Skeletal muscle tissue (tissue), 4 donors: Measurements from ENCODE around the gene ACAA2. TPM values are rescaled to one million over a fixed set of nuclear protein-coding genes. Genes with fewer than 3 reads are reported as not detected.

Experiments
- H3K27ac ChIP-seq: one replicate; pipeline ENCODE4 v1.7.0; 2013; ENCODE audit warnings: mild to moderate bottlenecking, low read depth, low read length, inconsistent platforms
- H3K27me3 ChIP-seq, 3 donors: one replicate each; pipeline ENCODE4 v1.7.0; 2013; ENCODE audit warnings: low read length in 3 of 3; ENCODE audit not compliant: control insufficient read depth in 3 of 3, insufficient read depth in 3 of 3
- H3K36me3 ChIP-seq, 3 donors: one replicate each; pipeline ENCODE4 v1.7.0; 2013; ENCODE audit warnings: low read length in 3 of 3; ENCODE audit not compliant: control insufficient read depth in 3 of 3, insufficient read depth in 3 of 3
- H3K4me1 ChIP-seq, 3 donors: one replicate each; pipeline ENCODE4 v1.7.0; 2013; ENCODE audit warnings: low read length in 3 of 3, mild to moderate bottlenecking in 3 of 3; ENCODE audit not compliant: control insufficient read depth in 3 of 3, insufficient read depth in 3 of 3
- H3K4me3 ChIP-seq, 3 donors: one replicate each; pipeline ENCODE4 v1.7.0; 2013; ENCODE audit warnings: low read length in 3 of 3
- H3K9ac ChIP-seq, 3 donors: one replicate each; pipeline ENCODE4 v1.7.0; 2013; ENCODE audit warnings: low read length in 3 of 3, mild to moderate bottlenecking in 3 of 3, moderate library complexity in 2 of 3, low read depth in 1 of 3
- H3K9me3 ChIP-seq, 3 donors: one replicate each; pipeline ENCODE4 v1.7.0; 2013; ENCODE audit warnings: low read length in 3 of 3; ENCODE audit not compliant: control insufficient read depth in 3 of 3
- total RNA-seq: library from RNA; depleted of rRNA; stranded (reverse); fragments of >200 nt; gene quantifications from one replicate; pipeline ENCODE4 v1.2.3, GENCODE V29; 2014
- donor health status: Osteomylitis.

Gene ACAA2
- total RNA-seq, 1 donor from 2014 or later: 77.2 TPM

GRCh38 chr18:49757513-49758262 lies 55.6 kb downstream of the ACAA2 start:
- Histone ChIP-seq H3K9ac (no peak overlapping the region), H3K36me3 (no peaks in the 10 kb centered on the region), H3K4me1 (no peaks in the 10 kb centered on the region), H3K9me3 (no peaks in the 10 kb centered on the region), H3K4me3 (no peak overlapping the region), H3K27me3 (no peaks in the 10 kb centered on the region), H3K27ac (no peak overlapping the region)

DNA sequence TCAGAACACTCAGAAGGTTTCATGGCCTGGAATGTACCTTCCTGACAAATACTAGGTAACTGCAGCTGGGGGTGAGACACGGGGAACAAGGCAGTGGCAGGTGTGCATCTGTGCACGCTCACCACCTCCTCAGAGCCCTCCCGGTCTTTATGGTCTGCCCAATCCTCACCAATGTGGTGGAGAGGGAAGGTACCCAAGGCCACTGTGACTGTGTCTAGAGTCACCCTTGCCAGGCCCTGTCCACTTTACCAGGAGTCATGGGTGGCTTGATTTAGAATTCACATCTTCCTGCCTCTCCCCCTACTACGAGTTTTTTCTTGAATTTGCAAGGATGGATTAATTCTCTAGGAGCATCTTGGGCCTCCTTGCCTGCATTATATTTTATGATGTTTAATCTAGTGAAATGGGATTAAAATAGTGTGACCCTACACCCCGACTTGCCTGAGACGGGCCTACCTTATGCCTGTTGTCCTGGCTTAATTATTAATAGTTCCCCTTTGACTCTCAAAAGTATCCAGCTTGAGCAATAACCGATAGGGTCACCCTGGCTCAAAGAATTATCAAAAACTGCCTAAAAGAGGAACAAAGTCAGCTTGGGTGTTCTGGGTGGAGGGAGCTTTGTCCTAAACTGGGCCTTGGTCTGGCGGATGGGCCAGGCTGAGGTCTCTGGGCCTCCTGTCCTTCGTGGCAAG lies 56.5 kb downstream of the ACAA2 start:
- Histone ChIP-seq H3K36me3 (no peaks in the 10 kb centered on the region), H3K27ac (no peak overlapping the region), H3K4me3 (no peak overlapping the region), H3K9me3 (no peaks in the 10 kb centered on the region), H3K27me3 (no peaks in the 10 kb centered on the region), H3K9ac (no peak overlapping the region), H3K4me1 (no peaks in the 10 kb centered on the region)

DNA sequence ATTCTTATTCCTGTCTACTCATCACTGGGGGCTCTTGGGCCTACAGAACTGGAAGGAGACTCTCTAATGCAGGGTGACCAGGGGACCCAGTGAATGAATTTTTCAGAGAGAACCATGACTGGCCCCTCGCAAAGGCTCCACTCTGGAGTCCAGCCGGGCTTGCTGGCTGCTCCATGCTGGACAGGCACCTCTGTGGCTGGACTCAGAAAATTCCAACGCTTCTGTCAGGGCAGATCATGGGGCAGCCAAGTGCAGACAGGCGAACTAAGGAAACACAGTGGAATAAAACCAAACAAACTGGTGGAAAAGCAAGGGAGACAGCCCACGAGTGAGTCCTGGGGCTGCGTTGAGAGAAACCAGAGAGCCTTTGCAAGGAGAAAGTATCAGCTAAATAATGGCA lies 57.2 kb downstream of the ACAA2 start:
- Histone ChIP-seq H3K4me1 (no peaks in the 10 kb centered on the region), H3K27ac (no peak overlapping the region), H3K9ac (no peak overlapping the region), H3K4me3 (no peak overlapping the region), H3K27me3 (no peaks in the 10 kb centered on the region), H3K9me3 (no peaks in the 10 kb centered on the region), H3K36me3 (no peaks in the 10 kb centered on the region)

DNA sequence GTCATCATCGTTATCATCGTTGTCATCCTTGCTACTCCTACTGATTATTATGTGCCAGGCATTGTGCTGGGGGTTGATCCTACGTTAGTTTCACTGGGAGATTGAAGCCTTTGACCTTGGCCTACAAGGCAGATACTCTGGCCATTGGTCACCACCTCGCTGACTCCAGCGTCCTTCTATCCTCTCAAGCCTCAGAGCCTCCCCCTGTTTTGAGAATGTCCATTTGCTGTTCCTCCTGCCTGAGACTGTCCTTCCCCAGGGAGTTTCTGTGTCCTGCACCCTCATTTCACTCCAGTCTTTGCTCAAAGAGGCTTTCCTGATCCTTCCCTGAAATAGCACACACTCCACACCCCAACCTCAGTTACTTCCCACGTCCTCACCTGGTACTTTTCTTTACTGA lies 57.8 kb downstream of the ACAA2 start:
- no peaks in the 10 kb centered on the region for H3K4me1 ChIP-seq
- H3K27me3 ChIP-seq: no peaks in the 10 kb centered on the region
- no peaks in the 10 kb centered on the region for H3K36me3 ChIP-seq
- no peaks in the 10 kb centered on the region for H3K9me3 ChIP-seq
- no peak overlapping the region for H3K27ac ChIP-seq
- H3K9ac ChIP-seq: no peak overlapping the region
- H3K4me3 ChIP-seq: no peak overlapping the region

GRCh38 chr18:49754866-49755265 lies 58.5 kb downstream of the ACAA2 start:
- H3K9ac ChIP-seq: no peak overlapping the region
- H3K36me3 ChIP-seq: no peaks in the 10 kb centered on the region
- no peaks in the 10 kb centered on the region for H3K9me3 ChIP-seq
- no peak overlapping the region for H3K27ac ChIP-seq
- H3K4me1 ChIP-seq: no peaks in the 10 kb centered on the region
- H3K4me3 ChIP-seq: no peak overlapping the region
- no peaks in the 10 kb centered on the region for H3K27me3 ChIP-seq

GRCh38 chr18:49753643-49754042 lies 59.7 kb downstream of the ACAA2 start:
- Histone ChIP-seq H3K4me3 (no peak overlapping the region), H3K9me3 (no peaks in the 10 kb centered on the region), H3K36me3 (no peaks in the 10 kb centered on the region), H3K9ac (no peak overlapping the region), H3K4me1 (no peaks in the 10 kb centered on the region), H3K27ac (no peak overlapping the region), H3K27me3 (no peaks in the 10 kb centered on the region)

DNA sequence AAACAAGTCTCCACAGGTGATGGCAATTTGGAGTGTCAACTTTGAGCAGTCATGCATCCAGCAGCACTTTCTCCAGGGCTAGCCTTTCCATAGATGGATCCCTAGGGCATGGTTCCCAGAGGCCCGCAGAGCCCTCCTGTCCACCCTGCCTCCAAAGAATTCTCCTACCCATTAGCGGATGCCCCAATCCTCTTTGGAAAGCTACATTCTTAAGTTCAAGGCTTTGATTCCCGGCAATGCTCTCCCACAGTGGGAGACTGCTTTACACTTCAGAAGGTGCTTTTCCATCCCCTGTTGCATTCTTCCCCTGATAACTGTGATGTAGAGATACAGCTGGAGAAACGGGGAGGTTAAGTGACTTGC lies 61.3 kb downstream of the ACAA2 start:
- Histone ChIP-seq H3K27me3 (no peaks in the 10 kb centered on the region), H3K4me3 (no peak overlapping the region), H3K9me3 (no peaks in the 10 kb centered on the region), H3K9ac (no peak overlapping the region), H3K36me3 (no peaks in the 10 kb centered on the region), H3K27ac (no peak overlapping the region), H3K4me1 (no peaks in the 10 kb centered on the region)

DNA sequence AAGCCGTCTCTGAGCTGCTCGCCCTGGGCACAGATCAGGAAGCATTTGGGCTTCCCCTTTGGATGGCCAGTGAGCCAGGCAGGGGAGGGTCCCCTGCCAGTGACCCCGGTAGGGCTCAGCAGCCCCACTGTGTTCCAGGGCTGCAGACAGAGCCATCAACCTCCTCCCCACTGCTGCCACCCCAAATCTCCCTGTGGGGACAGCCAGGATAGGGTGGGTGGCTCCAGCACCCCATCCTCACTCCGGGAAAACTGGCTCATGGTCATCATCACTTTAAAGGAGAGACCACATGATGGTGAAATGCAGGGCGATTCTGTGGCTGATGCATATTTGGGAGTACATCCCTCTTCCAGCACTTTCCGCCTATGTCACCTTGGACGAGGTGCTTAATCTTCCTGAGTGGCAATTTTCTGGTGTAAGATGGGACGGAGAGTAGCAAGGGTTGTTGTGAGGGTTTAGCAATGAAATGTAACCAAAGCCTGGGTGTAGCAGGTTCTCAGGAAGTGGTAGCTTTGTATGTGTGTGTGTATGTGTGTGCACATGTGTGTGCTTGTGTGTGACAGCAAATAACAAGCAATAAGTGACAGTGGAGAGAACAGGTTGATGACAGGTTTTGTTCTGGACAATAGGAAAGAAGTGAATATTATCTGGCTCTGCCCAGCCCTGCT lies 61.8 kb downstream of the ACAA2 start:
- Histone ChIP-seq H3K27ac (no peak overlapping the region), H3K9ac (no peak overlapping the region)

DNA sequence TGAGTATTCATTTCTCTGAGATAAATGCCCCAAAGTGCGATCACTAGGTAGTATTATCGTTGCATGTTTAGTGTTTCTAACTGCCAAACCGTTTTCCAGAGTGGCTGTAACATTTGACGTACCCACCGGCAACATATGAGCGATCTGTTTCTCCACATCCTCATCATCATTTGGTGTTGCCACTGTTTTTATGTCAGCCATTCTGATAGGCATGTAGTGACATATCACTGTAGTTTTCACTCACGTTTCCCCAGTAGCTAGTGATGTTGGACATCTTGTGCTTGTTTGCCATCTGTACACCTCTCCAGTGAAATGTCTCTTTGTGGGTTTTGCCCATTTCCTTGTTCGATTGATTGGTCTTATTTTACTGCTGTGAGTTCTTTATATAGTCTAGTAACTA lies 63.8 kb downstream of the ACAA2 start:
- no peaks in the 10 kb centered on the region for H3K4me1 ChIP-seq
- H3K27me3 ChIP-seq: peaks cover 0 to 6% (median 5%) of the 10 kb centered on the region in 3 donors
- no peaks in the 10 kb centered on the region for H3K36me3 ChIP-seq

More for the DNA sequence above, 61.8 kb downstream of the ACAA2 start:
- no peaks in the 10 kb centered on the region for H3K9me3 ChIP-seq
- no peak overlapping the region for H3K4me3 ChIP-seq
- H3K4me1 ChIP-seq: no peaks in the 10 kb centered on the region
- no peaks in the 10 kb centered on the region for H3K36me3 ChIP-seq
- H3K27me3 ChIP-seq: no peaks in the 10 kb centered on the region

GRCh38 chr18:49747876-49748275 lies 65.5 kb downstream of the ACAA2 start:
- Histone ChIP-seq H3K4me1 (no peaks in the 10 kb centered on the region), H3K9me3 (no peaks in the 10 kb centered on the region), H3K9ac (no peak overlapping the region), H3K27me3 (peaks cover 0 to 8% (median 6%) of the 10 kb centered on the region in 3 donors), H3K36me3 (no peaks in the 10 kb centered on the region), H3K4me3 (no peak overlapping the region), H3K27ac (no peak overlapping the region)

More for the DNA sequence above, 63.8 kb downstream of the ACAA2 start:
- H3K4me3 ChIP-seq: no peak overlapping the region
- H3K9me3 ChIP-seq: no peaks in the 10 kb centered on the region
- no peak overlapping the region for H3K9ac ChIP-seq
- no peak overlapping the region for H3K27ac ChIP-seq
